Measurements from ENCODE around the gene ANAPC2.

DNA sequence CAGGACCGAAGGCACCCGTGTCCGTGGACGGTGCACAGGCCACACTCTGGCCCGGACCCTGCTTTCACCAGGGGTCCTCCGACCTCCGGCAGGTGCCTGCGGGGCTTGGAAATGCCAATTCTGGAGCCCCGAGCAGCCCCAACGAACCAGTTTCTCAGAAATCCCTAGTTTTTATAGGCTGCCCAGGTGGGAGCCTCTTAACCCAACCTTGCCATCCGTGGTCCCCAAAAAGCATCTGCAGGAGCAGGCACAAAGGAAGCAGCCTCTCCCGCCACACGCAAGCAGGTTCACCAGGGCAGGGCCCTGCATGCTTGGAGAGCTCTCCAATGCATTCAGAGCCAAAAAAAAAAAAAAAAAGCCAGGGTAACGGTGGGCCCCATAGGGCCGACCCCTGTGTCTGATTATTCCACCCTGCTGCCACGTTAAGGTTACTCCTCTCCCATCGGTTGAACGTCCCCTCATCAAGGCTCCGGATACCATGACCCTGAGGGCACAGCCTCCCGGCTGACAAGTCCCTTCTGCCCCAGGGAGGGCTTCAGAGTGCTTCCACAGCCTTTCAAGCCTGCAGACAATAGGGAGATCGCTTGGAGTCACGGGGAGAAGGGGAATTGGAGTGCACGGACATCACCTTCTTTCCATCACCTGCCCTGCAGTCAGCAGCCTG, 13.0 kb upstream of the ANAPC2 start:
- TF ChIP-seq, protein P1, sequence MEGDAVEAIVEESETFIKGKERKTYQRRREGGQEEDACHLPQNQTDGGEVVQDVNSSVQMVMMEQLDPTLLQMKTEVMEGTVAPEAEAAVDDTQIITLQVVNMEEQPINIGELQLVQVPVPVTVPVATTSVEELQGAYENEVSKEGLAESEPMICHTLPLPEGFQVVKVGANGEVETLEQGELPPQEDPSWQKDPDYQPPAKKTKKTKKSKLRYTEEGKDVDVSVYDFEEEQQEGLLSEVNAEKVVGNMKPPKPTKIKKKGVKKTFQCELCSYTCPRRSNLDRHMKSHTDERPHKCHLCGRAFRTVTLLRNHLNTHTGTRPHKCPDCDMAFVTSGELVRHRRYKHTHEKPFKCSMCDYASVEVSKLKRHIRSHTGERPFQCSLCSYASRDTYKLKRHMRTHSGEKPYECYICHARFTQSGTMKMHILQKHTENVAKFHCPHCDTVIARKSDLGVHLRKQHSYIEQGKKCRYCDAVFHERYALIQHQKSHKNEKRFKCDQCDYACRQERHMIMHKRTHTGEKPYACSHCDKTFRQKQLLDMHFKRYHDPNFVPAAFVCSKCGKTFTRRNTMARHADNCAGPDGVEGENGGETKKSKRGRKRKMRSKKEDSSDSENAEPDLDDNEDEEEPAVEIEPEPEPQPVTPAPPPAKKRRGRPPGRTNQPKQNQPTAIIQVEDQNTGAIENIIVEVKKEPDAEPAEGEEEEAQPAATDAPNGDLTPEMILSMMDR (IDR thresholded peaks at IDR 0.05), result no peak
- TF ChIP-seq POLR2A (IDR thresholded peaks at IDR 0.05), result no peak
